Fibroblast of skin of right biceps (primary cell): ENCODE measurements around the gene CNBP.
A peak's percentile ranks its signal among the peaks of the same experiment; 100 is the strongest.
"Not testable (repeated sequence)": the region's sequence is repeated elsewhere in the genome, so short reads cannot be mapped to it uniquely, and the experiment has no call there.

ENCODE experiments used
- DNase-seq: peaks from one replicate; pipeline ENCODE4 v3.0.0-alpha.2; 2013

Gene CNBP

DNA sequence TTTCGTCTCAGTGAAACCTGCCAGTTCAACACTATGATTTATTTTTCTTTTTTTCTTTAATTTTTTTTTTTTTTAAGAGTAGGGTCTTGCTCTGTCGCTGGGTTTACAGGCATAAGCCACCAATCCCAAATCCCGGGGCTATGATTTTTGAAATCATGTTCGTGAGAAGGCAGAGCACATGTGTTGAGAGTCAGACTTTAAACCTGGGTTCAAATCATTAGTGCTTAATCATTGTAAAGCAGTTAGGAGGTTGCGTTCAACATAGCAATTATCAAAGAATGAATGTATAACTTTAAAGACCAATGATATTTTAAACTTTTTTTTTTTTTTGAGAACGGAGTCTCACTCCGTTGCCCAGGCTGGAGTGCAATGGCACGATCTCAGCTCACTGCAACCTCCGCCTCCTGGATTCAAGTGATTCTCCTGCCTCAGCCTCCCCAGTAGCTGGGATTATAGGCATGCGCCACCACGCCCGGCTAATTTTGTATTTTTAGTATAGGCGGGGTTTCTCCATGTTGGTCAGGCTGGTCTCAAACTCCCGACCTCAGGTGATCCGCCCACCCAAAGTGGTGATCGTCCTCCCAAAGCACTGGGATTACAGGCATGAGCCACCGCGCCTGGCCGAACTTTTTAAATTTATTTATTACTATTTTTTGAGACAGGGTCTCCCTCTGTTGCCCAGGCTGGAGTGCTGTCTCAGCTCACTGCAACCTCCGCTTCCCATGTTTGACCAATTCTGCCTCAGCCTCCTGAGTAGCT, 1.3 kb upstream of the CNBP start:
- DNase-seq: not testable (repeated sequence)

DNA sequence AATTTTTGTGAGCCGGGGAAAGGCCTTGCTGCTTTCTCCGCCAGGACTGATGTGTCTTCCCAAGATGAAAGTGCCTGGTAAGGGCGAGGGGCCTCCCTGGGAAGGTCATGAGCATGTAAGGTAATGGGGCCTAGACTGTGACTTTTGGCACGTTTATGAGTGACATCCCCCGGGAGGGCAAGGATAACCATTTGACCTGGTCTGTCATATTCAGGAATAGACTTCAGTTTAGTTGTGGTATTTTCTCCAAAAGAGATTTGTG, 631 bp upstream of the CNBP start:
- DNase-seq: peak; percentile 18

DNA sequence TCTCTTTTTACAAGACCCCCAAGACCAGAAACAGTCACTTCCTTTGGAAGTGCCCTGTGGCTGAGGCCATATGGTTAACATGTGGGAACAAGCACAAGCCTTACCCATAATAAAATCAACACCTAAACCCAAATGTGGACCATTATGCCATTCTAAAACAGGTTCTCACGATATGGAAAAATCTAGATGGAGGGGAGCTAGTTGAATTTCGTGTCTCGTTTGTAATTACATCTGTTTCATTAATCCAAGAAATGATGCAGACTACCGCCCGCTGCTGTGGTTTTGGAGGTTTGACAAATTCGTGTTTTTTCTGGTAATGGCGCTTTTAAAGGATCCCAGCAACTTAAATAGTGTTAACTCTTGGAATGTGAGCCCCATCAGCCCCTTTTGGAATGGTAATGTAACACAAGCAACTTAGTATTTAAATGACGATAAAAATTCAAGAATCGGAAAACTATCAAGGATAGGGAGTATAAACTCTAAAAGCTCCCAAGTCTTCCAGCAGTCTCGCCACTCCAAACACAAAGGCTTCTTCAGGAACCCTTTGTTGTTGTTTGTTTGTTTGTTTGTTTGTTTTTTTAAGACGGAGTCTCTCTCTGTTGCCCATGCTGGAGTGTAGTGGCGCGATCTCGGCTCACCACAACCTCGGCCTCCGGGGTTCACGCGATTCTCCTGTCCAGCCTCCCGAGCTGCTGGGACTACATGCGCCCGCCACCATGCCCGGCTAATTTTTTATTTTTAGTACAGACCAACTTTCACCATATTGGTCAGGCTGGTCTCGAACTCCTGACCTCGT, 1.1 kb downstream of the CNBP start:
- DNase-seq: peak; percentile 50

DNA sequence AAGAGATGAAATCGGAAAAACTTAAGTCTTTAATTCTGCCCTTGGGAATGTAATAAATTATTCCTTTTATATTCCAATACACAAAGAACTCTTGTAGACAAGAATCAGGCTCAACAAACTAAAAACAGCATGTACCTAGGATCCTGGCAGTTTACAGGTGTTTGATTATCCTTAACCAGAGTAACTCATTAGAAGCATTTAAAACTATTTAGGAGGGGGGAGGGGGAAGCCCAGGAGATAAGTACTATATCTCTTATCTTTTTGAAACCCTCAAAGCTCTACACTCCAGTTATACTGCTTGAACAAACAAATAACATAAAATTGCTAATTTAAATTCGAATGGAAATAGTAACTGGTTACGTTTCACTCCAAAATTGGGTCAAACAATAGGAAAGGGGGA, 1.9 kb downstream of the CNBP start:
- no peak for DNase-seq

DNA sequence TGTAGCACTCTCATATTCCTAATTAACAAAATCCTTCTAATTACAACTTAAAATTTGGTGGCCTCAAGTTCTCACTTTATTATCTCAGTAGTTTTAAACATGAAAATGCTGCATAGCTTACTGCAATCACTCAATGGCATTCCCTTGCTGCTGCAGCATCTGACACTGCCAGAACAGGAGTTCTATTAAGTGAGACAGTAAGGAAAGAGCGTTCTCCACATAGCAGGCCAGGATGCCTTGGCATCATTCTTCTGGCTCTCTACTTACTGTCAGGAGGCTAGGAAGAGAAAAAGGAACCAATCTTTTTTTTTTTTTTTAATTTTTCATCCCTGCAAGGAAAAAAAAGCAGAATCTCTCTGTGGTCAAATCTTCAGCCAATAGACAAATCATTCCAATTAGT, 3.2 kb downstream of the CNBP start:
- no peak for DNase-seq

DNA sequence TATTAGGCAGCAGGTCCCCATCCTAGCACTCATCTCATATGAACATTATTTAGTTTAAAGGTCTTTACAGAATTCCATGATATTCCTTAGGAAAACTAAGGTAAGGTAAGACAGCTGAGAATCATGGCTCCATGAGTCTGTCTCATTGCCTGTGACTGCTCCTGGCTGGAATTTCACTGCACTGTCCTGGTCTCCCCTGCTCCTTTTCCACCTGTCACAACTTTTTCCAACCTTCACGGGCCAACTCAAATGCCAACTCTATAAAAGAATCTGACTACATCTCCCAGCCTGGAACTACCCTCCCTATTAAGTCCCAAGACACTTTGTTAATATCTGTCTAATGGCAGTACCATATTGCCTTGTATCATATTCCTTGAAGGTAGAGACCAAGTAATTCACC, 7.6 kb downstream of the CNBP start:
- no peak for DNase-seq

DNA sequence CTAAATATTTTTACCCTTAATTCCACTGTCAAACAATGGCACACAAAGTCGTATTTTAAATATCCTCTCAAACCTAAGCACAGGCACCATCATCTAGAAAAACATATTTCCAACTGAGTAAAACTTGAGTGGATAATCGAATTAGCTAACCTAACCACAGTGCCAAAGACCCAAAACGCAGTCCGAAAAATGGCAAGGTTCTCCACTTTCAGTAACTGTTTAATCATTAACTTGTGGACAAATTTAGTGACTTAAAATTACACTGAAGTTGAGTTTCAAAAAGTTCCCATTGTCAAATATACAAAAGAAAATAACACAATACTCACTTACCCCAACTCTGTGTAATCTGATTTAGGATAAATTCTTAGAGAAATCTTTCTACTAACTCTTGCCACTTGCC, 10.0 kb downstream of the CNBP start:
- no peak for DNase-seq

DNA sequence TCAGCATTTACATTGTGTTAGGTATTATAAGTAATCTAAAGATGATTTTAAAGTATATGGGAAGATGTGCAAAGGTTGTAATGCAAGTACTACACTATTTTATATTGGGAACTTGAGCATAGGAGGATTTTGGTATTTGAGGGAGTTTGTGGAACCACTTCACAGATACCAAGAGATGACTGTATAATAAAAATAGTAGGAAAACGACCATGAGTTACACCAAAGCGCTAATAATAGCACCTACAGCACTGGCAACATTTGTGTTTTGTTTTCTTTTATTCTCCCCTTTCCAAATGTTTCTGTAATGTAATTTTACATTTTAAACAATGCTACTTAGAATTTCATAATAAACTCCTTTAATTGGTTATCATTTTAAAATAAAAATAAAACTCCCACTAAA, 10.5 kb downstream of the CNBP start:
- DNase-seq: no peak

DNA sequence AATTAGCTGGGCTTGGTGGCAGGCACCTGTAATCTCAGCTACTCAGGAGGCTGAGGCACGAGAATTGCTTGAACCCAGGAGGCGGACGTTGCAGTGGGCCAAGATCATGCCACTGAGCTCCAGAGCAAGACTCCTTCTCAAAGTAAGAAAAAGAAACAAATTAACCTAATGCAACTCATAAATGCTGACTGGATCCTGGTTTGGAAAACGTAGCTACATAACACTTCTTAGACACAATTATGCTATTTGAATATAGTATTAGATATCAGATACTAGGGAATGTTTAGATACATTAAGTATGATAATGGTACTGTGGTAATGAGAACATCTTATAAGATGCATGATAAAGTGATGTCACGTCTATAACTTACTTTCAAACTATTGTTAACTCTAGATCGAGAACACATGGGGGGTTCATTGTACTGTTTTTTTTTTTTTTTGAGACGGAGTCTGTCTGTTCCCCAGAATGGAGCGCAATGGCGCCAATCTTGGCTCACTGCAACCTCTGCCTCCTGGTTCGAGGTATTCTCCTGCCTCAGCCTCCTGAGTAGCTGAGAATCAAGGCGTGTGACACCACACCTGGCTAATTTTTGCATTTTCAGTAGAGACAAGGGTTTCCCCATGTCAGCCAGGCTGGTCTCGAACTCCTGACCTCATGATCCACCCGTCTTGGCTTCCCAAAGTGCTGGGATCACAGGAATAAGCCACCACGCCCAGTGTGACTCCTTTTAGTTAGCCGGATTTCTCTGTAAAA, 16.9 kb downstream of the CNBP start:
- DNase-seq: no peak

DNA sequence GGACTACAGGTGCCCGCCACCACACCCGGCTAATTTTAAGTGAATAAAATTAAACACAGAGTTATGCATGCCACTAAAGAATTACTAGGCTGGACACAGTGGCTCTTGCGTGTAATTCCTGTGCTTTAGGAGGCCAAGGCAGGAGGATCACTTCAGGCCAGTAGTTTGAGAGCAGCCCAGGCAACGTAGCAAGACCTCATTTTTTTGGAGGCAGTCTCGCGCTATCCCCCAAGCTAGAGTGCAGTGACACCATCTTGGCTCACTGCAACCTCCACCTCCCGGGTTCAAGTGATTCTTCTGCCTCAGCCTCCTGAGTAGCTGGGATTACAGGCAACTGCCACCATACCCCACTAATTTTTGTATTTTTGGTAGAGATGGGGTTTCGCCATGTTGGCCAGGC, 18.1 kb downstream of the CNBP start:
- not testable (repeated sequence) for DNase-seq

DNA sequence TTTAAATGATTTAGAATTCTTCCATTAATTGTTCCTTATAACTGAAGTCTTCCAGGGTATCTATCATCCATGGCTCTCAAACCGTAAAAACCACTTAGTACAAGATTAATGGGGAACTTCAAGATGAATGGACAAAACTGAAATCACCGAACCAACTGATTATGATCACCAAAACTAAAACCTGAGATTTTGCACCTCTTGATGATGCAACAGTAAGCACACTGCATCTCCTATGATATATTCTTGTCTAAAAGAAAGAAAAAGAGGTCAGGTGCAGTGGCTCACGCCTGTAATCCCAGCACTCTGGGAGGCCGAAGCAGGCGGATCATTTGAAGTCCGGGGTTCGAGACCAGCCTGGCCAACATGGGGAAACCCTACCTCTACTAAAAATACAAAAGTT, 19.2 kb downstream of the CNBP start:
- no peak for DNase-seq

DNA sequence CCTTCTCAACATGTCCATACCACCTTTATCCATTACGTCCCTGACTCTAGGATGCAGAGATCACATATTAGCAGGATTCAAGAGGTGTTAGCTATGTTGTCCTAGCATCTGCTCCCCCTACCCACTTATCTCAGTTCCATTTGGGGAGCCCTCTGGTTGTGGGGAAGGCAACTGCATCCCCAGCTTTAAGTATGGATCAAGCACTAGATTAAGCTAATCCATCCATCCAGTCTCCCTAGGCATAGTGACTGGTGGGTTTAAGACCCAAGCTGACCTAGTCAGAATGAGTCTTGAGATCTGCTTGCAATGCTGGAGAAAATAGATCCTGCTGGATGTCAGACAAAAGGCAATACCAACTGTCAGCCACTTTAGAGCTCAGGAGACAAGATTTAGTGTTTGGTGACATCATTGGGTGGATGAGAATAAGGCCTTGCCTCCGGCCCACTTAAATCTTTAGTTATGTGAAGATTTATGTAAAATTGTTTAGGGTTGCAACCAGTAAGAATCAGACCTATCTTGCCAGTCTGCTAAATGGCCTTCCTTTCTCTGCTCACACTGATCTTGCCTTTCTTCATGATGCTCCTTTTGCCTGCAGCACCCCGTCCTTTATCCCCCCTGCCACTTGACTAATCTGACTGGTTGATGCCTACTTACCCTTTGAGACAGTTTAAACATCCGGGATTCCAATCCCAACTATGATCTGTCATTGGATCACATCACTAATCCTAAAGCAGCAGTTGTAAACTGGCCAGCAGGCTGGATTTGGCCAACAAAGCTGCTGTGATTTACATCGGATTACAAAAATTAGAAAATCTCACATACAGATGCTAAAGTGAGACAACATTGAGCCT, 20.7 kb downstream of the CNBP start:
- no peak for DNase-seq

DNA sequence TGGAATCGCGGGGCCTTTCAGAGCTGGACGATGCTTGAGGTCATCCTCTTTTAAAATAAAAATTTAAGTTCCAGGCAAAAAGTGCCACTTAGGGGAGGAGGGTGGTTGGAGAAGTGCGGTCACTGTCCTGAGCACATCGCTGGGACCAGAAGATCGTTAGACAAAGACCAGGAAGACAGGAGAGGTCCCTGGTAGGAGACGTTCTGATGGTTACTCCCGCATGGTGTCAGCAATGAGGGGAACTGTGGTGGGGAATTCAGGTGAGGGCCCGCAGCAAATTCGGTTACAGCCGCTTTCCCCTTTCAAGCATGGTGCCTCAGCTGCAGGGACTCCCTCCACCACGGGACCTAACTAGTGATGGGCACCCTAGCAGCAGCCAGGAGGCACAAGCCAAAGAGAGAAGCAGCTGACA, 21.8 kb downstream of the CNBP start:
- no peak for DNase-seq

DNA sequence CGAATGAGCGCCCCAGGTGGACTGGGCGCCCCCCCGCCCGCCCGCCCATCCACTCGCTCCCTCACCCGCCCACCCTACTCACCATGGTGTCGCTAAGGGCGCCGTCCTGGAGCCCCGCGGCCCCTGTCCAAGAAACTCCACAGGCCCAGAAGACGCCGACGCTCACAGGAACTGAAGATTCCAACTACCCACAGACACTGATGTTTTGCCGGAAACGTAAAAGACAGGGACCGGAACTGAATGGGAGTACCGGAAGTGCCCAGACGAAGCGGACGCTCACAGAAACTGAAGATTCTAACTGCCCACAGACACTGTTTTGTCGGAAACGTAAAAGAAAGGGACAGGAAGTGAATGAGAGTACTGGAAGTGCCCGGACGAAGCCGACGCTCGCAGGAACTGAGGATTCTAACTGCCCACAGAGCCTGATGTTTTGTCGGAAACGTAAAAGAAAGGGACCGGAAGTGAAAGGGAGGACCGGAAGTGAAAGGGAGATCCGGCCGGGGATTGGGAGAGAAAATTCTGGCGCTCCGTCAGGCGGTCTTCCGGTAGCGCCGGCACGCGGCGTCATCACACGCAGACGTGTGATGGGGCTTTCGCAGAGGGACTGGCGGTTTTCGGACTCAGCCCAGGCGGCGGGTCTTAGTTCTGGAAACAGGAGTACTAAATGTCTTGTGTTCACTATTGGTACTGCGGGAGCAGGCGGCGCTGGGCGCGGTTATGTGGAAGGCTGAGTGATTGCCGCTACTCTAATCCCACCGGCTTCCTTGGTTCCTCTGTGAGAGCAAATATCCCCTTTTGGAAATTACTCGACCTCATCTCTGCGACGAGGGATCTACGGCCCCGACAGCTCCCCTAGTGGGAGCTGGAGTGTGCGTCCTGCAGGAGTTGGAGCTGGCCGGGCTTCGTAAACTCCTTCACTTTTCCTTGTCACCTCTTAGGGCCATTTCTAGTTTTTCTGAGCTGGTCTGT, 22.5 kb downstream of the CNBP start, which contains the start of gene ISY1:
TSS of gene ISY1 (minus strand) at position 173 of the 969 bp plus-strand sequence. CDS start at position 85, 88 bp downstream.
- peak; percentile 97 for DNase-seq

DNA sequence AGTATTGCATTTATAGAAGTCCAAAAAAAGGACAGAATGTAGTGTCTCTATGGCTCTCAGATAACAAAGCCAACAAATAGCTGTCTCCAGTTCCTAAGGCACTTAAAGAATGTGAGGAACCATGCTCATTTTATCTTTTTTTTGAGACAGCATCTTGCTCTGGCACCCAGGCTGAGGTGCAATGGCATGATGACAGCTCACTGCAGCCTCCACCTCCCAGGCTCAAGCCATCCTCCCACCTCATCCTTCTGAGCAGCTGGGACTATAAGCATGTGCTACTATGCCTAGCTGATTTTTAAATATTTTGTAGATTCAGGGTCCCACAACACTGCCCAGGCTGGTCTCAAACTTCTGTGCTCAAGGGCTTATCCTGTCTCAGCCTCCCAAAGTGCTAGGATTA, 38.9 kb downstream of the CNBP start:
- DNase-seq: no peak

DNA sequence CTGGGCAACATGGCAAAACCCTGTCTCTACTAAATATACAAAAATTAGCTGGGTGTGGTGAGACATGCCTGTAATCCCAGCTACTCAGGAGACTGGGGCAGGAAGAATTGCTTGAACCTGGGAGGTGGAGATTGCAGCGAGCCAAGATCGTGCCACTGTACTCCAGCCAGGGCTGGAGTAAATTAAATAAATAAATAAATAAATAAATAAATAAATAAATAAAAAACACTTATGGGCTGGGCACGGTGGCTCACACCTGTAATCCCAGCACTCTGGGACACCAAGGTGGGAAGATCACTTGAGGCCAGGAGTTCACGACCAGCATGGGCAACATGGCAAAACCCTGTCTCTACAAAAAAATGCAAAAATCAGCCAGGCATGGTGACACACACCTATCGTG, 42.7 kb downstream of the CNBP start:
- not testable (repeated sequence) for DNase-seq

DNA sequence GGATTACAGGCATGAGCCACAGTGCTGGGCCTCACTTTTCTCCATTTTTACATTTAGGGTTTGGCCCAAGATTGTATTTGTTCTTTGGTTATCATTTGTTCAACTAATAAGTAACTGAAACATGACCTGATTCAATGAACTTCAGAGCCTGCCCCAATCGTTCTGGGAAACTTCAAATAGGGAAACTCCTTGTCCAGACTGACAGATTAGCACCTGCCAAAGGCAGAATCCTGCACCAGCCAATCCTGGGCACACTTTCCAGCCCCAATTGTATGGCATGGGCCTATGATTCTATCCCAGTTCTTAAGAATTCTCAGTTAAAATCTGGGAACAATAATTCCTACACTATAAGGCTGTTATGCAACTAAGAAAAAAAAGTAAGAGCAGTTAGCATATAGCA, 43.8 kb downstream of the CNBP start:
- DNase-seq: no peak

DNA sequence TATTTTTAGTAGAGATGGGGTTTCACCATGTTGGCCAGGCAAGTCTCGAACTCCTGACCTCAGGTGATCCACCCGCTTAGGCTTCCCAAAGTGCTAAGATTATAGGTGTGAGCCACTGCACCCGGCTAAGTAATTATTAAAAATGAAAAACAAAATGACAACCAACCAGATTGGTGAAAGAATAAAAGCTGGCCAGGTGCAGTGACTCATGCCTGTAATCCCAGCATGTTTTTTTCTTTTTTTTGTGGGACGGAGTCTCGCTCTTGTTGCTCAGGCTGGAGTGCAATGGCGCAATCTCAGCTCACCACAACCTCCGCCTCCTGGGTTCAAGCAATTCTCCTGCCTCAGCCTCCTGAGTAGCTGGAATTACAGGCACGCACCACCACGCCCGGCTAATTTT, 47.4 kb downstream of the CNBP start:
- not testable (repeated sequence) for DNase-seq

DNA sequence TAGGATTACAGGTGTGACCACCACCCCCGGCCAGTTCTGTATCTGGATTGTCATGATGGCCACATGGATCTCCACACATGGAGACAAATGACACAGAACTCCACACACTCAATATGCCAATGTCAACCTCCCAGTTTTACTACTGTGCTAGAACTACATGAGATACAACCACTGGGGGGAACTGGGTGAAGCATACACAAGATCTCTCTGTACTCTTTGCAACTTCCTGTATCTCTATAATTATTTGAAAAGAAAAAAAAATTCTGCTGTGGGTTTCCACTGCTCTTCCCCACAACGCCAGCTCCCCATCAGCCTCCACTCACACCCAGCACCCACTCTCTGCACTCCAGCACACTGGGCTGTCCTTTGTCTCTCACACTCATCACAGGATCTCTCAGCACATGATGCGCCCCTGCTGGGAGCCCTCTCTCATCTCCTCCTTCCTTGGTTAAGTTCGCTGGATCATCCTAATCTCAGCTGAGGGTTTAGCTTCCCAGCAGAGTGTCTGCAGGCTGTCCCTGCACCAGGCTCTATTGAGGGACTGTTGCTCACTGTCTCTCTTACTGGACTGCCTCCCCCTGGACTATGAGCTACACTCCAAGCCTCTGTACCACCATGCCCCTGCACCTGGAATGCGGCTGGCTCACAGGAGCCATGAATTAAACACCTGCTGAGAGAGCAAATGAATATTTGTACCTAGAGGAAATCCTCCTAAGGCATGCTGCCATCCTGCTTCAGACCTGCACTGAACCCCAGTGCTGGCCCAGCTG, 51.4 kb downstream of the CNBP start:
- DNase-seq: no peak

DNA sequence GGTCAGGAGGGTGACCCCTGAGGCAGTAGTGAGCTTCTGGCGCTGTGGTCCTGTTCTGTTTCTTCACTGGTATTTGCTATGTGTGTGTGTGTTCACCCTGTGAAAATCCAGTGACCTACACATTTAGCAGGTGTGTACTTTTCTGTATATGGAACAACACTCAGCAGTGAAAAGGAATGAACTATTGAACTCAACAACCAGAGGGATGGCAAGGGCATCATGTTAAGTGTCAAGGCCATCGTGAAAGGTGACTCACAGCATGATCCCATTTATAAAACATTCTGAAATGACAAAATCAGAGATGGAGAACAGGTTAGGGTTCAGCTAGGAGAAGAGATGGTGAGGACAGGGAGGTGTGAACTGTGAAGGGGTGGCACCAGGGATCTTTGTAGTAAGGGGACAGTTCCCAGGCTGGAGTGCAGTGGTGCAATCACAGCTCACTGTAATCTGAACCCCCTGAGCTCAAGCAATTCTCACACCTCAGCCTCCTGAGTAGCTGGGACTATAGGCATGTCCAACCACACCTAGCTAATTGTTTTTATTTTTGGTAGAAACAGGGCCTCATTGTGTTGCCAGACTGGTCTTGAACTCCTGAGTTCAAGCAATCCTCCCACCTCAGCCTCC, 52.1 kb downstream of the CNBP start:
- DNase-seq: no peak
